ENCODE measurements around the gene OSBPL8.

The OSBPL8 gene

DNA sequence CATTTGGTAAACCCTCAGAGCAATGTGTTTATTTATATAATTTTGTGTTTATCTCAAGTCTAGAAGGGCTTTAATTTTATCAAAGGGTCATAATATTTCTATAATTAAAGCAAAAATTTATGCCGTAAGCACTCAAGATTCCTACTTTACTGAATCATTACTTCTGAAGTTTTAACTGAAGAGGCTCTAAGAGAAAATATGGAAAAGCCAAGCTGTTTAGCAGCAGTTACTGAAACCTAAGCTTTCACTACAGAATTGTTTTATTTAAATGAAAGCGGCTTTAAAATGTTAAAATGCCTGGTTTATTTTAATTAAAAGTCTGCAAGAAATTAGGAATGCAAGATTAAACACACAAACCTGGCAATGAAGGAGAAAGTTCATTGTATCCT, 137.4 kb downstream of the OSBPL8 start:
- no CpG with 5 or more reads among the region's 2 CpGs for WGBS, 2 donors (ENCODE audit: extremely low coverage in 2 of 2, insufficient read length in 2 of 2, insufficient replicate concordance in 1 of 2)
- Histone ChIP-seq H3K9me3 (replicated peaks in 1 of 2; ENCODE audit: control insufficient read depth in 2 of 2, insufficient read depth in 1 of 2, low read depth in 1 of 2, low read length in 2 of 2) (peaks cover 1 to 26% of the 10 kb centered on the region in 2 donors), H3K4ac (ENCODE audit: low read length) (no peak overlapping the region), H2AK5ac (ENCODE audit: low read depth, low read length) (no peak overlapping the region), H3K79me1 (ENCODE audit: low read depth, low read length) (no peaks in the 10 kb centered on the region), H2BK15ac (ENCODE audit: low read length) (no peak overlapping the region), H2BK12ac (ENCODE audit: low read length) (no peak overlapping the region), H4K8ac (ENCODE audit: low read depth, low read length) (no peak overlapping the region), H2AFZ (ENCODE audit: low read length) (no peak overlapping the region), H3K36me3 (replicated peaks in 1 of 2; ENCODE audit: control insufficient read depth in 2 of 2, insufficient read depth in 2 of 2, low read length in 2 of 2) (no peaks in the 10 kb centered on the region), H3K4me2 (ENCODE audit: insufficient read depth, low read length, poor library complexity, severe bottlenecking) (no peak overlapping the region), H2BK120ac (ENCODE audit: low read depth, low read length) (no peak overlapping the region), H3K18ac (ENCODE audit: low read length) (no peak overlapping the region), H3K27me3 (ENCODE audit: control insufficient read depth in 3 of 3, insufficient read depth in 3 of 3, low read depth in 1 of 3, low read length in 3 of 3) (no peaks in the 10 kb centered on the region), H3K9ac (ENCODE audit: low read depth, low read length, poor library complexity) (no peak overlapping the region), H4K91ac (ENCODE audit: low read depth, low read length, poor library complexity) (no peak overlapping the region), H2BK5ac (ENCODE audit: low read length) (no peak overlapping the region), H3K14ac (ENCODE audit: low read length) (no peak overlapping the region), H3K23ac (ENCODE audit: low read depth, low read length, poor library complexity) (no peak overlapping the region), H3K27ac (replicated peaks; ENCODE audit: low read length) (no peak overlapping the region), H3K4me3 (ENCODE audit: low read length in 2 of 2) (no peak overlapping the region), H3K4me1 (ENCODE audit: control insufficient read depth in 2 of 2, insufficient read depth in 1 of 2, low read depth in 1 of 2, low read length in 2 of 2) (peaks cover 0 to 3% of the 10 kb centered on the region in 2 donors)
- no peak for DNase-seq (ENCODE audit: low spot score)

DNA sequence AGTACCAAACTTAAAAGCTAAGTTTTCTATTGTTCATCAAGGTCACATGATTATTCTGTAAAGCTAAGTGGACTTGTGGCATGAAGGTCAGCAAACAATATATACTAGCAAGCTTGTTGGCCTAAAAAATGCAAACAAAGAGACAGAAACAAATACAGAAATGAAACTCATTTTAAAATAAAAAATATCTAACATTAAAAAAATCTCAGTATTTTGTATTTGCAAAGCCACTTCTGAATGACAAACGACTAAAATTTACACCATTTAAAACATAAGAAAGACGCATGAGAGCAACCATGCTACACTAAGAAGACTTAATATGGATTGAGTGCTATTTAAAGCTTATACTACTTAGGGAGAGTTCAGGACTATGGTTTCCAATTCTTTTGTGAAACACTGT, 138.5 kb downstream of the OSBPL8 start:
- no peak overlapping the region for H3K4me3 ChIP-seq (ENCODE audit: low read length in 2 of 2)

DNA sequence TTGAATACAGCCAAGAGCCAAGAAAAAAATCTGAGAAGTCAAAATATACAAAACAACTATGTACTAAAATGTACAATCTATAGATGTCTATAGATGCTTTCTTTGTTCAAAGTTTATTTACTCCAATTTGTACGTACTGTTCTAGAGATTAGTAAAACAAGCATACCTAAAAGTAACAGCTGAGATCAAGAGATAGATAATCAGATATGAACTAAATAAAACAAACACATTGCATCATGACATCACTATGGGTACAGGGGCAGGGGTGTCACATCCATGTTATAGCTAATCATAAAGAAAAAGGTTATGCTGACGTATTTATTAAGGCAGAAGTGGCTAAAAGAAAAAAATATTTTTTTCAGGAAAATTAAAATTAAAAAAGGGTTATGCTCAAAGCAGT, 139.3 kb downstream of the OSBPL8 start:
- no peak overlapping the region for H2AK5ac ChIP-seq (ENCODE audit: low read depth, low read length)
- no CpG with 5 or more reads among the region's 2 CpGs for WGBS, 2 donors (ENCODE audit: extremely low coverage in 2 of 2, insufficient read length in 2 of 2, insufficient replicate concordance in 1 of 2)
- peaks cover 0 to 3% of the 10 kb centered on the region in 2 donors for H3K4me1 ChIP-seq (ENCODE audit: control insufficient read depth in 2 of 2, insufficient read depth in 1 of 2, low read depth in 1 of 2, low read length in 2 of 2)

More for the DNA sequence above, 138.5 kb downstream of the OSBPL8 start:
- Histone ChIP-seq H2BK15ac (ENCODE audit: low read length) (no peak overlapping the region), H4K8ac (ENCODE audit: low read depth, low read length) (no peak overlapping the region), H3K4me1 (ENCODE audit: control insufficient read depth in 2 of 2, insufficient read depth in 1 of 2, low read depth in 1 of 2, low read length in 2 of 2) (peaks cover 0 to 3% of the 10 kb centered on the region in 2 donors), H3K18ac (ENCODE audit: low read length) (no peak overlapping the region), H2BK120ac (ENCODE audit: low read depth, low read length) (no peak overlapping the region), H3K23ac (ENCODE audit: low read depth, low read length, poor library complexity) (no peak overlapping the region), H3K79me1 (ENCODE audit: low read depth, low read length) (no peaks in the 10 kb centered on the region), H3K4me2 (ENCODE audit: insufficient read depth, low read length, poor library complexity, severe bottlenecking) (no peak overlapping the region), H3K9ac (ENCODE audit: low read depth, low read length, poor library complexity) (no peak overlapping the region), H2AFZ (ENCODE audit: low read length) (no peak overlapping the region), H3K4ac (ENCODE audit: low read length) (no peak overlapping the region), H4K91ac (ENCODE audit: low read depth, low read length, poor library complexity) (no peak overlapping the region), H3K14ac (ENCODE audit: low read length) (no peak overlapping the region), H3K36me3 (replicated peaks in 1 of 2; ENCODE audit: control insufficient read depth in 2 of 2, insufficient read depth in 2 of 2, low read length in 2 of 2) (no peaks in the 10 kb centered on the region), H3K27me3 (ENCODE audit: control insufficient read depth in 3 of 3, insufficient read depth in 3 of 3, low read depth in 1 of 3, low read length in 3 of 3) (no peaks in the 10 kb centered on the region), H3K27ac (replicated peaks; ENCODE audit: low read length) (no peak overlapping the region), H3K9me3 (replicated peaks in 1 of 2; ENCODE audit: control insufficient read depth in 2 of 2, insufficient read depth in 1 of 2, low read depth in 1 of 2, low read length in 2 of 2) (peaks cover 1 to 21% of the 10 kb centered on the region in 2 donors), H2AK5ac (ENCODE audit: low read depth, low read length) (no peak overlapping the region), H2BK5ac (ENCODE audit: low read length) (no peak overlapping the region), H2BK12ac (ENCODE audit: low read length) (no peak overlapping the region)
- no CpG with 5 or more reads among the region's 2 CpGs for WGBS, 2 donors (ENCODE audit: extremely low coverage in 2 of 2, insufficient read length in 2 of 2, insufficient replicate concordance in 1 of 2)
- DNase-seq (ENCODE audit: low spot score), result no peak

DNA sequence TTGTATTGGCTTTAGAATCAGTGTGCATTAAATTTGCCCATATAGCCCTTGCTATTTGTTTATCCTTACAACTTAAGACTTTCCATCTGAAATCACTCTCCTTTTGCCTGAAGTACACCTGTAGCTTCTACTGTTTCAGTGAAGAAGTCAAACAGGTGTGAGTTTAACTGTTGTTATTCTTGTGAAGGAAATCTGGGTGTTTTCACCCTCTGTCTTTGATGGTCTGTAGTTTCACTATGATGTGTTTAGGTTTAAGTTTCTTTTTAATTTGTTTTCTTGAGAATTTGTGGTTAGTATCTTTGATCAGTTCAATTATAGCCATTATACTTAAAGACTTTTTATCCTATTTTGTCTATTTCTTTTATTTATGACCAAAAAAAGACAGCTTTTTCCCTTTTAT, 142.5 kb downstream of the OSBPL8 start:
- H3K18ac ChIP-seq (ENCODE audit: low read length), result no peak overlapping the region
- H2AFZ ChIP-seq (ENCODE audit: low read length), result no peak overlapping the region
- no peak overlapping the region for H3K4ac ChIP-seq (ENCODE audit: low read length)
- no peak overlapping the region for H3K23ac ChIP-seq (ENCODE audit: low read depth, low read length, poor library complexity)
- H3K9me3 ChIP-seq (replicated peaks in 1 of 2; ENCODE audit: control insufficient read depth in 2 of 2, insufficient read depth in 1 of 2, low read depth in 1 of 2, low read length in 2 of 2), result no peaks in the 10 kb centered on the region
- H3K4me2 ChIP-seq (ENCODE audit: insufficient read depth, low read length, poor library complexity, severe bottlenecking), result no peak overlapping the region
- H2BK12ac ChIP-seq (ENCODE audit: low read length), result no peak overlapping the region
- H3K9ac ChIP-seq (ENCODE audit: low read depth, low read length, poor library complexity), result no peak overlapping the region
- no peak overlapping the region for H2AK5ac ChIP-seq (ENCODE audit: low read depth, low read length)
- no peak overlapping the region for H4K8ac ChIP-seq (ENCODE audit: low read depth, low read length)
- H4K91ac ChIP-seq (ENCODE audit: low read depth, low read length, poor library complexity), result no peak overlapping the region
- no peak overlapping the region for H3K4me3 ChIP-seq (ENCODE audit: low read length in 2 of 2)
- no peaks in the 10 kb centered on the region for H3K4me1 ChIP-seq (ENCODE audit: control insufficient read depth in 2 of 2, insufficient read depth in 1 of 2, low read depth in 1 of 2, low read length in 2 of 2)
- no peak overlapping the region for H3K14ac ChIP-seq (ENCODE audit: low read length)
- no peak overlapping the region for H3K27ac ChIP-seq (replicated peaks; ENCODE audit: low read length)
- peaks cover 2% of the 10 kb centered on the region for H3K79me1 ChIP-seq (ENCODE audit: low read depth, low read length)
- H2BK5ac ChIP-seq (ENCODE audit: low read length), result no peak overlapping the region
- H3K27me3 ChIP-seq (ENCODE audit: control insufficient read depth in 3 of 3, insufficient read depth in 3 of 3, low read depth in 1 of 3, low read length in 3 of 3), result no peaks in the 10 kb centered on the region
- no peak for DNase-seq (ENCODE audit: low spot score)
- no peak overlapping the region for H2BK15ac ChIP-seq (ENCODE audit: low read length)
- H2BK120ac ChIP-seq (ENCODE audit: low read depth, low read length), result no peak overlapping the region
- H3K36me3 ChIP-seq (replicated peaks in 1 of 2; ENCODE audit: control insufficient read depth in 2 of 2, insufficient read depth in 2 of 2, low read length in 2 of 2), result no peaks in the 10 kb centered on the region

More for the DNA sequence above, 139.3 kb downstream of the OSBPL8 start:
- Histone ChIP-seq H3K9me3 (replicated peaks in 1 of 2; ENCODE audit: control insufficient read depth in 2 of 2, insufficient read depth in 1 of 2, low read depth in 1 of 2, low read length in 2 of 2) (peaks cover 0 to 13% of the 10 kb centered on the region in 2 donors), H3K79me1 (ENCODE audit: low read depth, low read length) (no peaks in the 10 kb centered on the region), H3K9ac (ENCODE audit: low read depth, low read length, poor library complexity) (no peak overlapping the region), H4K91ac (ENCODE audit: low read depth, low read length, poor library complexity) (no peak overlapping the region), H3K23ac (ENCODE audit: low read depth, low read length, poor library complexity) (no peak overlapping the region), H3K4me3 (ENCODE audit: low read length in 2 of 2) (no peak overlapping the region), H4K8ac (ENCODE audit: low read depth, low read length) (no peak overlapping the region), H3K27me3 (ENCODE audit: control insufficient read depth in 3 of 3, insufficient read depth in 3 of 3, low read depth in 1 of 3, low read length in 3 of 3) (no peaks in the 10 kb centered on the region), H3K4ac (ENCODE audit: low read length) (no peak overlapping the region), H2AFZ (ENCODE audit: low read length) (no peak overlapping the region), H2BK15ac (ENCODE audit: low read length) (no peak overlapping the region), H2BK120ac (ENCODE audit: low read depth, low read length) (no peak overlapping the region), H3K18ac (ENCODE audit: low read length) (no peak overlapping the region), H2BK12ac (ENCODE audit: low read length) (no peak overlapping the region), H3K36me3 (replicated peaks in 1 of 2; ENCODE audit: control insufficient read depth in 2 of 2, insufficient read depth in 2 of 2, low read length in 2 of 2) (no peaks in the 10 kb centered on the region), H3K4me2 (ENCODE audit: insufficient read depth, low read length, poor library complexity, severe bottlenecking) (no peak overlapping the region), H2BK5ac (ENCODE audit: low read length) (no peak overlapping the region), H3K14ac (ENCODE audit: low read length) (no peak overlapping the region), H3K27ac (replicated peaks; ENCODE audit: low read length) (no peak overlapping the region)
- DNase-seq (ENCODE audit: low spot score), result no peak
